ENCODE measurements around the gene TKFC.

Gene TKFC

DNA sequence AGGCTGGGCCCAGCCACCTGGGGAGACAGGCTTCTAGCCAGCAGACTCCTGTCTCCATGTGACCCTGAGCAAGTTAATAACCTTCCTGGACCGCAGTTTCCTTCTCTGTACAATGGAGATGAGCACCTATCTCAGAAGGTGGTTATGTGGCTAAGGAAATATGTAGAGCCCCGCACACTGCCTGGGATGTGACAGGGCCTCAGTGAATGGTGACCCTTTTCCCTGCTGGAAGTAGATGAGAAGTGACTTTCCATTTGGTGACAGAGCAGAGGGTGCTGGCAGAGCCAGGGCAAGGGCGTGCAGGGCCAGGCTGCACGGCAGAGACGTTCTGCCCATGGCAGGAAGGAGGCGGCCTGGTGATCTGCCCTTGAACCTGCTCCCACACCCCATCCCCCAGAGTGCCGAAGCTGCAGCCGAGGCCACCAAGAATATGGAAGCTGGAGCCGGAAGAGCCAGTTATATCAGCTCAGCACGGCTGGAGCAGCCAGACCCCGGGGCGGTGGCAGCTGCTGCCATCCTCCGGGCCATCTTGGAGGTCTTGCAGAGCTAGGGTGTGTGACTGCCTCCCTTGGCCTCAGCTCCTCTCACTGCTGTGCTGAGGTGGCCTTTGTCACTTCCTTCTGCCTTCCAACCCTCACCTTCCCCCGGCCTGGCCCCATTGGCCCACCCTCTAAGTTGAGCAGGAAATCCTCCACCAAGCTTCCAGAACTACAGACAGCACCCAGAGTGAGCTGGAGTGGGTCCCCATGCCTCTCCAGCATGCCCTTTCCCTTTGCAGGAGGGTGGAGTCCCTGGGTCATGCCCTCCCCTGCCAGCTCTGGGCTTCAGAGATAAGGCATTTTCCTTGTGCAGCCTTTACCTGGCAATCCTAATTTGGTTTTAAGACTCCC lies 13.2 kb downstream of the TKFC start:
- TF ChIP-seq, protein P1, sequence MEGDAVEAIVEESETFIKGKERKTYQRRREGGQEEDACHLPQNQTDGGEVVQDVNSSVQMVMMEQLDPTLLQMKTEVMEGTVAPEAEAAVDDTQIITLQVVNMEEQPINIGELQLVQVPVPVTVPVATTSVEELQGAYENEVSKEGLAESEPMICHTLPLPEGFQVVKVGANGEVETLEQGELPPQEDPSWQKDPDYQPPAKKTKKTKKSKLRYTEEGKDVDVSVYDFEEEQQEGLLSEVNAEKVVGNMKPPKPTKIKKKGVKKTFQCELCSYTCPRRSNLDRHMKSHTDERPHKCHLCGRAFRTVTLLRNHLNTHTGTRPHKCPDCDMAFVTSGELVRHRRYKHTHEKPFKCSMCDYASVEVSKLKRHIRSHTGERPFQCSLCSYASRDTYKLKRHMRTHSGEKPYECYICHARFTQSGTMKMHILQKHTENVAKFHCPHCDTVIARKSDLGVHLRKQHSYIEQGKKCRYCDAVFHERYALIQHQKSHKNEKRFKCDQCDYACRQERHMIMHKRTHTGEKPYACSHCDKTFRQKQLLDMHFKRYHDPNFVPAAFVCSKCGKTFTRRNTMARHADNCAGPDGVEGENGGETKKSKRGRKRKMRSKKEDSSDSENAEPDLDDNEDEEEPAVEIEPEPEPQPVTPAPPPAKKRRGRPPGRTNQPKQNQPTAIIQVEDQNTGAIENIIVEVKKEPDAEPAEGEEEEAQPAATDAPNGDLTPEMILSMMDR (IDR thresholded peaks at IDR 0.05; ENCODE audit: low read depth, low read length): no peak
- no peak overlapping the region for H3K4me3 ChIP-seq (ENCODE audit: low read depth, low read length)

- TF ChIP-seq, protein P1 (IDR thresholded peaks at IDR 0.05; ENCODE audit: low read depth, low read length): no peak
- H3K4me3 ChIP-seq (ENCODE audit: low read depth, low read length): no peak overlapping the region
Observed at GRCh38 chr11:61347916-61348461, 15.0 kb downstream of the TKFC start.

GRCh38 chr11:61349189-61349751 lies 16.2 kb downstream of the TKFC start:
- TF ChIP-seq, protein P1 (IDR thresholded peaks at IDR 0.05; ENCODE audit: low read depth, low read length): no peak
- H3K4me3 ChIP-seq (ENCODE audit: low read depth, low read length): no peak overlapping the region

GRCh38 chr11:61349916-61350315 lies 16.9 kb downstream of the TKFC start:
- no peak overlapping the region for H3K4me3 ChIP-seq (ENCODE audit: low read depth, low read length)
- TF ChIP-seq, protein P1 (IDR thresholded peaks at IDR 0.05; ENCODE audit: low read depth, low read length): no peak

- H3K4me3 ChIP-seq (ENCODE audit: low read depth, low read length): no peak overlapping the region
- TF ChIP-seq, protein P1 (IDR thresholded peaks at IDR 0.05; ENCODE audit: low read depth, low read length): no peak
Observed at GRCh38 chr11:61350336-61350735, 17.3 kb downstream of the TKFC start.

DNA sequence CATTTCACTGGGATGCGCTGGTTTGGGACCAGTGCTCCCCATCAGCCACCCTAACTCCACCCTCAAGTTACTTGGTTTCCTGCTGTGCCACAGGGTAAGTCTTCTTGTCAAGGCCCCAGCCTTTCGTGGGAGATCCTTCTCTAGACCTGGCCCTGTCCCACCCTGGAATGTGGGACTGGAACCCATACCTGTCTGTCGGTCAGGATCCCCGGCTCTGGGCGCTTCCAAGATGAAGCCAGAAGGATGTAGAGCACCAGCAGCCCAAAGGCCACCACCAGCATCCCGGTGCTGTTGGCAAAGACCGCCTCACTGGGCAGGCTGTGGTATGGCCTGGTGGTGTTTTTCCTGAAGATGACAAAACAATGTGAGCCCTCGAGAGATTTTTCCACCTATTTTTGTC lies 17.8 kb downstream of the TKFC start:
- TF ChIP-seq, protein P1 (IDR thresholded peaks at IDR 0.05; ENCODE audit: low read depth, low read length): no peak
- no peak overlapping the region for H3K4me3 ChIP-seq (ENCODE audit: low read depth, low read length)

DNA sequence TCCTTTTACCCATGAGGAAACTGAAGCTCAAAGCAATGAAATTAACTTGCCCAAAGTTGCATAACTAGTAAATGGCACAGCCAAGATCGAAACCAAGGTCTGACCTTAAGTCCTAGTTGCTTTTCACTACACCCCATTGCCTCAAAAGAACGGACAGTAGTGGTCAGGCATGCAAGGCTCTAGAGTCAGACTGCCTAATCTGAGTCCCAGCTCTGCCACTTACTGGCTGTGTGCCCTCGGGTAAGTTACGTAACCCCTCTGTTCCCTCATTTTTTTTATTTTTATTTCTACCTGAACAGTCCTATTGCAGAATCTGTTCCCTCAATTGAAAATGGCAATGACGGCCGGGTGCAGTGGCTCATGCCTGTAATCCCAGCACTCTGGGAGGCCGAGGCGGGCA lies 19.0 kb downstream of the TKFC start:
- TF ChIP-seq, protein P1 (IDR thresholded peaks at IDR 0.05; ENCODE audit: low read depth, low read length): no peak
- no peak overlapping the region for H3K4me3 ChIP-seq (ENCODE audit: low read depth, low read length)
